ENCODE measurements around the gene TACC2. TPM values are rescaled to one million over a fixed set of nuclear protein-coding genes. Genes with fewer than 3 reads are reported as not detected.

Gene TACC2
- total RNA-seq, 2 experiments from 2014 or later, result not detected

DNA sequence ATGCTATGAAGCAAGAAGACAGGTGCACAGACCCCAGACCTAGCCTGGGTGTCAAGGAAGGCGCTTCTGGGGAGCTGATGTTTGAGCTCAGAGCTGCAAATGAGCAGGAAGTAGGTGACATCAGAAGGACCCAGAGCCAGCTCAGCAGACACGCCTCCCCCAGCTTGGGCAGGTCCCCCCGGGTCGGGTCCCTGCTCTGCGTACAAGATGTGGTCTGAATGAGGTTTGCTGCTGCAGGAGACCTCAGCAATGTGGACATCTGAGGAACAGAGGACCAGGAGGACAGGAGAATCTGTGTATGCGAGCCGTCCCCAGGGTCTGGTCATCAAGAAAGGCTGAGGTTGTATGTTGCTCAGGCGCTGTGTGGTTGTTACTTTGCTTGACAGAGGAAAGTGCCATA is 51.8 kb downstream of the TACC2 start:
- POLR2A ChIA-PET, result no interaction called here
- H3K4me1 ChIP-seq (ENCODE audit: insufficient read depth, low read length, poor library complexity, severe bottlenecking), result no peaks in the 10 kb centered on the region
- no TSS peak for BruUV-seq (replicated peaks)
- DNase-seq (ENCODE audit: low spot score), result no peak
- CTCF ChIA-PET (ENCODE audit: unreplicated experiment), result no interaction called here
- no peak overlapping the region for H3K4me2 ChIP-seq (ENCODE audit: low read length)
- H3K4me3 ChIP-seq (ENCODE audit: low read depth, low read length, poor library complexity, severe bottlenecking), result no peak overlapping the region
- H3K9me3 ChIP-seq (ENCODE audit: low read length), result no peaks in the 10 kb centered on the region
- H3K79me2 ChIP-seq (ENCODE audit: insufficient read depth, low read depth, low read length), result no peaks in the 10 kb centered on the region
- TF ChIP-seq EZH2phosphoT487 (IDR thresholded peaks at IDR 0.05; ENCODE audit: borderline replicate concordance, low read depth, low read length), result no peak
- TF ChIP-seq, protein P1, sequence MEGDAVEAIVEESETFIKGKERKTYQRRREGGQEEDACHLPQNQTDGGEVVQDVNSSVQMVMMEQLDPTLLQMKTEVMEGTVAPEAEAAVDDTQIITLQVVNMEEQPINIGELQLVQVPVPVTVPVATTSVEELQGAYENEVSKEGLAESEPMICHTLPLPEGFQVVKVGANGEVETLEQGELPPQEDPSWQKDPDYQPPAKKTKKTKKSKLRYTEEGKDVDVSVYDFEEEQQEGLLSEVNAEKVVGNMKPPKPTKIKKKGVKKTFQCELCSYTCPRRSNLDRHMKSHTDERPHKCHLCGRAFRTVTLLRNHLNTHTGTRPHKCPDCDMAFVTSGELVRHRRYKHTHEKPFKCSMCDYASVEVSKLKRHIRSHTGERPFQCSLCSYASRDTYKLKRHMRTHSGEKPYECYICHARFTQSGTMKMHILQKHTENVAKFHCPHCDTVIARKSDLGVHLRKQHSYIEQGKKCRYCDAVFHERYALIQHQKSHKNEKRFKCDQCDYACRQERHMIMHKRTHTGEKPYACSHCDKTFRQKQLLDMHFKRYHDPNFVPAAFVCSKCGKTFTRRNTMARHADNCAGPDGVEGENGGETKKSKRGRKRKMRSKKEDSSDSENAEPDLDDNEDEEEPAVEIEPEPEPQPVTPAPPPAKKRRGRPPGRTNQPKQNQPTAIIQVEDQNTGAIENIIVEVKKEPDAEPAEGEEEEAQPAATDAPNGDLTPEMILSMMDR (conservative IDR thresholded peaks at IDR 0.05; ENCODE audit: low read length), result no peak
- no peaks in the 10 kb centered on the region for H3K36me3 ChIP-seq (ENCODE audit: insufficient read depth, low read length)
- H3K9me2 ChIP-seq (ENCODE audit: insufficient read depth, low read length), result no peaks in the 10 kb centered on the region
- no peaks in the 10 kb centered on the region for H4K20me1 ChIP-seq (ENCODE audit: insufficient read depth, low read length)
- no peak overlapping the region for H2AFZ ChIP-seq (ENCODE audit: low read length)
- H3K27ac ChIP-seq (ENCODE audit: low read depth, low read length, poor library complexity, severe bottlenecking), result no peak overlapping the region
- intact Hi-C loops (cut with micrococcal nuclease; ENCODE audit: unreplicated experiment), result no loop called here

DNA sequence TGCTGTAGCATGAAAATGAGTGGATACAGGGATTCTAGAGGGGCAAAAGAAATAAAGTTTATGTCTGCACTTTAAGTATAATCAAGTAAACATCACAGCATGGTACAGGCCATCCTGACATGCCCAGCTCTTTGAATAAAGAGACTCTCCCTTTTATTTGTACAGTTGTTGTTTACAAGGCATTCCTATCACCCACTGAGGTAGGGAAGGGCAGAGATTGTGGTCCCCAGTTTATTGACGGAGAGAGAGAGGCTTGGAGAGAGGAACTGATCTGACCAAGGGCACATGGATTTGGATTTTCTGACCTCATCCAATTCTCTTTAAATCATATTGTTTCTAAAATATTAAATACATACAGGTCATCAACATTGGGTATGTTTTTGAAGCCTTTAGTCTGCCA is 53.9 kb downstream of the TACC2 start:
- Histone ChIP-seq H3K27ac (ENCODE audit: low read depth, low read length, poor library complexity, severe bottlenecking) (no peak overlapping the region), H3K9me3 (ENCODE audit: low read length) (no peaks in the 10 kb centered on the region), H3K9me2 (ENCODE audit: insufficient read depth, low read length) (no peaks in the 10 kb centered on the region), H3K36me3 (ENCODE audit: insufficient read depth, low read length) (no peaks in the 10 kb centered on the region), H3K4me1 (ENCODE audit: insufficient read depth, low read length, poor library complexity, severe bottlenecking) (no peaks in the 10 kb centered on the region), H3K79me2 (ENCODE audit: insufficient read depth, low read depth, low read length) (no peaks in the 10 kb centered on the region), H3K4me2 (ENCODE audit: low read length) (no peak overlapping the region), H2AFZ (ENCODE audit: low read length) (no peak overlapping the region), H4K20me1 (ENCODE audit: insufficient read depth, low read length) (no peaks in the 10 kb centered on the region), H3K4me3 (ENCODE audit: low read depth, low read length, poor library complexity, severe bottlenecking) (no peak overlapping the region)
- intact Hi-C loops (cut with micrococcal nuclease; ENCODE audit: unreplicated experiment), result no loop called here
- no peak for DNase-seq (ENCODE audit: low spot score)
- POLR2A ChIA-PET, result interaction anchor here (0.6 kb wide), 1 partner anchor 230 kb away, joined by 3 read pairs; no protein-coding TSS in a partner anchor
- CTCF ChIA-PET (ENCODE audit: unreplicated experiment), result no interaction called here
- no TSS peak for BruUV-seq (replicated peaks)
- TF ChIP-seq, protein P1 (conservative IDR thresholded peaks at IDR 0.05; ENCODE audit: low read length), result no peak
- no peak for TF ChIP-seq EZH2phosphoT487 (IDR thresholded peaks at IDR 0.05; ENCODE audit: borderline replicate concordance, low read depth, low read length)

DNA sequence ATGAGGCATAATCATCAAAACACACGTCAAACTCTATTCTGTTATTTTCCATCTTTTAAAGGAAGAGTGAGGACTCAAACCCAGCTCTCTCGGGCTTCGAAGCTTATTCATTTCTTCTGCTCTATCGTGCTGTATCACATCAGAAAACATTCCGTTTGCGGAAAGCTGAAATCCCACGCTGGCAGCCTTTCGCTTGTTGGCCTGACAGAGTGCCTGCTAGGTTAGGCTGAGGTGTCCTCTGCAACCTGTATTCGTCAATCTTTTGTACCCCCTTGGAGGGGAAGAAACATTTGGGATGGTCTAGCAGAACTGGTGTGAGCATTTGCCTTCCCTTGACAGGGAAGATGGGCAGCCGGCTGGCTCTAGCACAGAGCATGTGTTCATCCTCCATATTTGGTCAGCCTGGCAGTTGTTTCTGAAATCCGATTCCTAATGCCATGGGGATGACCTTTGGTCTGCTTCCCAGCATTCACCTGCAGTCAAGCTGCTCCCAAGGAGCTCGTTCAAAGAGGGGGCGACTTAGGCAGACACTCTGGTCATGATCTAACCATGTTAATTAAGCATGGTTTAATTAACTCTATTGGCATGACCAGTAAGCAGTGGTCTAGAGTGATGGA is 55.2 kb downstream of the TACC2 start:
- Histone ChIP-seq H3K4me3 (ENCODE audit: low read depth, low read length, poor library complexity, severe bottlenecking) (no peak overlapping the region), H3K27ac (ENCODE audit: low read depth, low read length, poor library complexity, severe bottlenecking) (no peak overlapping the region), H3K9me3 (ENCODE audit: low read length) (no peaks in the 10 kb centered on the region), H3K4me2 (ENCODE audit: low read length) (no peak overlapping the region), H4K20me1 (ENCODE audit: insufficient read depth, low read length) (no peaks in the 10 kb centered on the region), H2AFZ (ENCODE audit: low read length) (no peak overlapping the region), H3K79me2 (ENCODE audit: insufficient read depth, low read depth, low read length) (no peaks in the 10 kb centered on the region), H3K9me2 (ENCODE audit: insufficient read depth, low read length) (no peaks in the 10 kb centered on the region), H3K36me3 (ENCODE audit: insufficient read depth, low read length) (no peaks in the 10 kb centered on the region), H3K4me1 (ENCODE audit: insufficient read depth, low read length, poor library complexity, severe bottlenecking) (no peaks in the 10 kb centered on the region)
- ChIA-PET CTCF (ENCODE audit: unreplicated experiment) (no interaction called here), POLR2A (no interaction called here)
- DNase-seq (ENCODE audit: low spot score), result no peak
- BruUV-seq (replicated peaks), result no TSS peak
- intact Hi-C loops (cut with micrococcal nuclease; ENCODE audit: unreplicated experiment), result no loop called here
- TF ChIP-seq EZH2phosphoT487 (IDR thresholded peaks at IDR 0.05; ENCODE audit: borderline replicate concordance, low read depth, low read length), result no peak
- TF ChIP-seq, protein P1 (conservative IDR thresholded peaks at IDR 0.05; ENCODE audit: low read length), result no peak

Data from OCI-LY7 (cell line).